ENCODE data around the gene LPIN3.

DNA sequence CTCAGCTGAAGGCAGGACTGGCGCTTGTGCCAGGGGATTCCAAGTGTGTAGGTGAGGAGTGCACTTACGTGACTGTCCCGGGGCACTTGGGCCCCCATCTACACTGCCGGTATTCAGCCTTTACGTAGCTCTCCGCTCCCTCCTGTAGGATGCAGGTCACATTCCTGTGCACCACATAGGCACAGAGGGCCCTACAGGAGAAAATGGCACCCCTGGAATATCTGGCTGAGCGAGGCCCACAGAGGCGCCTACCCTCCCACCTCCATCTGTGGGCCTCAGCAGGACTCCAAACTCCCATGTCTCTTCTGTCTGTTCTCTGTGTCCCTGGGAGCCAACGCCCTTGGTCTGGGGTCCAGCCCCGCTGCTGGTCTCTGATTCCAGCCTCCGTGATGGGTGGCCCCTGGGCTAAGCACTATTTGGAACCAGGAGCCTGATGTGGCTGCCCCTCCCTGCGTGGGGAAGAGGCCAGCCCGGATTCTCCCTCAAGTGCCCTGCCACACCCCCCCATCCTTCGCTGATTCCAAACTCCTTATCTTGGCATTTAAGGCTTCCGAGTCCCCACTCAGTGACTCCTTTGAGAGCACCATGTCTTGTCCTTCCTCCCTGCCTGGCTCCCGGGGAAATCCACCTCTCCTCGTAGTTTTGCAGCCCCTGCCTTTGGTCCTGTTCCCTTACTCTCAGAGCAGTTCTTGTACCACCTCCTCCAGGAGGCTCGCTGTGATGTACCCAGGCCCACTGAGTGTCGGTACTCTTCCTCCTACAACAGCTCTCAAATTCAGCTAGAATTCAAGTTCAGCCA lies 24.5 kb downstream of the LPIN3 start:
- TF ChIP-seq, protein P1, sequence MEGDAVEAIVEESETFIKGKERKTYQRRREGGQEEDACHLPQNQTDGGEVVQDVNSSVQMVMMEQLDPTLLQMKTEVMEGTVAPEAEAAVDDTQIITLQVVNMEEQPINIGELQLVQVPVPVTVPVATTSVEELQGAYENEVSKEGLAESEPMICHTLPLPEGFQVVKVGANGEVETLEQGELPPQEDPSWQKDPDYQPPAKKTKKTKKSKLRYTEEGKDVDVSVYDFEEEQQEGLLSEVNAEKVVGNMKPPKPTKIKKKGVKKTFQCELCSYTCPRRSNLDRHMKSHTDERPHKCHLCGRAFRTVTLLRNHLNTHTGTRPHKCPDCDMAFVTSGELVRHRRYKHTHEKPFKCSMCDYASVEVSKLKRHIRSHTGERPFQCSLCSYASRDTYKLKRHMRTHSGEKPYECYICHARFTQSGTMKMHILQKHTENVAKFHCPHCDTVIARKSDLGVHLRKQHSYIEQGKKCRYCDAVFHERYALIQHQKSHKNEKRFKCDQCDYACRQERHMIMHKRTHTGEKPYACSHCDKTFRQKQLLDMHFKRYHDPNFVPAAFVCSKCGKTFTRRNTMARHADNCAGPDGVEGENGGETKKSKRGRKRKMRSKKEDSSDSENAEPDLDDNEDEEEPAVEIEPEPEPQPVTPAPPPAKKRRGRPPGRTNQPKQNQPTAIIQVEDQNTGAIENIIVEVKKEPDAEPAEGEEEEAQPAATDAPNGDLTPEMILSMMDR (IDR thresholded peaks at IDR 0.05; ENCODE audit: low read depth, low read length): no peak
- no peak for TF ChIP-seq EZH2phosphoT487 (IDR thresholded peaks at IDR 0.05; ENCODE audit: low read depth)
